H1 (cell line): Measurements from ENCODE around the gene KLF9. TPM values are rescaled to one million over a fixed set of nuclear protein-coding genes. Genes with fewer than 3 reads are reported as not detected.

Experiments
- CTCF ChIA-PET: fragments of 300-600 bp; sonication (Branson Sonifier 250); formaldehyde crosslinking; loops from one replicate; lab custom pipeline; 2021; ENCODE audit not compliant: partially characterized antibody; lab: Charles Lee
- POLR2A ChIA-PET: fragments of 300-600 bp; sonication (Branson Sonifier 250); formaldehyde crosslinking; loops from one replicate; lab custom pipeline; 2021; ENCODE audit warnings: inconsistent platforms; ENCODE audit not compliant: partially characterized antibody; lab: Charles Lee
- DNase-seq, 2 experiments: peaks; one replicate each; pipeline versions ENCODE4 v3.0.0 to v3.0.0-alpha.2; 2010 to 2022; ENCODE audit warnings: low spot score in 2 of 2, low read depth in 1 of 2, mixed read lengths in 1 of 2
- FAIRE-seq: peaks from 2 replicates; lab custom pipeline; 2011; peaks lifted over from hg19 to GRCh38; lab: Jason Lieb, UNC
- H2AFZ ChIP-seq: 2 replicates; pipeline ENCODE4 v1.8.1; 2012; ENCODE audit warnings: low read length, inconsistent platforms
- H2AK5ac ChIP-seq: 2 replicates; pipeline ENCODE4 v1.6.1; 2013; ENCODE audit warnings: low read depth, low read length
- H2BK120ac ChIP-seq: replicated peaks from 2 replicates; pipeline ENCODE3; 2013; ENCODE audit warnings: low read depth, low read length, inconsistent platforms
- H2BK12ac ChIP-seq: 2 replicates; pipeline ENCODE4 v1.6.1; 2013; ENCODE audit warnings: low read depth, low read length
- H2BK15ac ChIP-seq: 2 replicates; pipeline ENCODE4 v1.6.1; 2013; ENCODE audit warnings: low read length
- H2BK20ac ChIP-seq: 2 replicates; pipeline ENCODE4 v1.6.1; 2013; ENCODE audit warnings: low read length
- H2BK5ac ChIP-seq: 2 replicates; pipeline ENCODE4 v1.6.1; 2013; ENCODE audit warnings: low read depth, low read length
- H3K14ac ChIP-seq: 2 replicates; pipeline ENCODE4 v1.6.1; 2013; ENCODE audit warnings: inconsistent platforms; ENCODE audit not compliant: insufficient read length
- H3K18ac ChIP-seq: 2 replicates; pipeline ENCODE4 v1.6.1; 2013; ENCODE audit warnings: low read length; ENCODE audit errors: extremely low read depth
- H3K23ac ChIP-seq: 2 replicates; pipeline ENCODE4 v1.6.1; 2013; ENCODE audit warnings: inconsistent platforms; ENCODE audit not compliant: insufficient read length
- H3K23me2 ChIP-seq: 2 replicates; pipeline ENCODE4 v1.6.1; 2013; ENCODE audit warnings: low read depth, low read length
- H3K27ac ChIP-seq: 2 replicates; pipeline ENCODE4 v1.6.1; 2011; ENCODE audit warnings: low read depth, low read length, inconsistent platforms
- H3K27me3 ChIP-seq, 4 experiments: replicated peaks in 1 of 4; 1 replicate in 1 of 4; 2 replicates in 3 of 4; pipeline versions ENCODE4 v1.6.1 to v1.8.1; 2011 to 2013; ENCODE audit warnings: low read length in 3 of 4, mild to moderate bottlenecking in 3 of 4, inconsistent platforms in 2 of 4, mixed read lengths in 2 of 4, moderate library complexity in 1 of 4; ENCODE audit not compliant: control insufficient read depth in 3 of 4, insufficient read depth in 3 of 4; ENCODE audit errors: extremely low read depth in 1 of 4
- H3K36me3 ChIP-seq, 4 experiments: 2 replicates each; pipeline versions ENCODE4 v1.6.1 to v1.8.1; 2011 to 2013; ENCODE audit warnings: mild to moderate bottlenecking in 4 of 4, low read length in 3 of 4, moderate library complexity in 2 of 4, control low read depth in 1 of 4, inconsistent platforms in 1 of 4; ENCODE audit not compliant: insufficient read depth in 4 of 4, control insufficient read depth in 2 of 4
- H3K4ac ChIP-seq: replicated peaks from 2 replicates; pipeline ENCODE3; 2013; ENCODE audit warnings: low read length, low read depth, mixed read lengths, inconsistent platforms; ENCODE audit not compliant: insufficient read length
- H3K4me1 ChIP-seq, 4 experiments: replicated peaks in 1 of 4; 1 replicate in 1 of 4; 2 replicates in 3 of 4; pipeline versions ENCODE4 v1.6.1 to v1.8.1; 2011 to 2013; ENCODE audit warnings: low read length in 3 of 4, inconsistent platforms in 2 of 4, mixed read lengths in 1 of 4; ENCODE audit not compliant: insufficient read depth in 4 of 4, control insufficient read depth in 3 of 4
- H3K4me2 ChIP-seq, 2 experiments: 2 replicates each; pipeline versions ENCODE4 v1.6.1 to v1.8.1; 2011 to 2013; ENCODE audit warnings: low read depth in 2 of 2, low read length in 2 of 2, control low read depth in 1 of 2, inconsistent platforms in 1 of 2, mild to moderate bottlenecking in 1 of 2; ENCODE audit not compliant: insufficient read depth in 1 of 2
- H3K4me3 ChIP-seq, 4 experiments: fragments of 200-600, 300-600 bp in 1 of 4; sonication (generic), shearing (Covaris generic), sonication (Bioruptor Twin) in 1 of 4; 2 replicates each; pipeline versions ENCODE4 v1.5.1 to v1.8.1; 2011 to 2016; ENCODE audit warnings: low read length in 4 of 4, low read depth in 3 of 4, control low read depth in 2 of 4, inconsistent platforms in 2 of 4, mild to moderate bottlenecking in 2 of 4, mixed read lengths in 1 of 4, moderate library complexity in 1 of 4; ENCODE audit not compliant: insufficient read depth in 2 of 4; ENCODE audit errors: extremely low read depth in 1 of 4
- H3K56ac ChIP-seq: replicated peaks from 2 replicates; pipeline ENCODE3; 2013; ENCODE audit warnings: low read depth, mild to moderate bottlenecking, mixed read lengths, low read length, inconsistent platforms; ENCODE audit not compliant: insufficient read length
- H3K79me1 ChIP-seq: 2 replicates; pipeline ENCODE4 v1.6.1; 2013; ENCODE audit warnings: low read depth, low read length, control low read depth
- H3K79me2 ChIP-seq, 2 experiments: 2 replicates each; pipeline versions ENCODE4 v1.6.1 to v1.8.1; 2012 to 2013; ENCODE audit warnings: low read length in 2 of 2, mild to moderate bottlenecking in 2 of 2, inconsistent platforms in 1 of 2; ENCODE audit not compliant: insufficient read depth in 2 of 2, control insufficient read depth in 1 of 2
- H3K9ac ChIP-seq, 4 experiments: replicated peaks in 1 of 4; 1 replicate in 1 of 4; 2 replicates in 3 of 4; pipeline versions ENCODE4 v1.6.1 to v1.8.1; 2011 to 2013; ENCODE audit warnings: low read depth in 3 of 4, low read length in 3 of 4, control low read depth in 2 of 4, mild to moderate bottlenecking in 2 of 4, moderate library complexity in 2 of 4, inconsistent platforms in 1 of 4; ENCODE audit errors: extremely low read depth in 1 of 4
- H3K9me3 ChIP-seq, 2 experiments: 2 replicates each; pipeline versions ENCODE4 v1.6.1 to v1.8.1; 2012 to 2013; ENCODE audit warnings: mild to moderate bottlenecking in 2 of 2, moderate library complexity in 2 of 2, control low read depth in 1 of 2, inconsistent platforms in 1 of 2, low read depth in 1 of 2, low read length in 1 of 2, mixed read lengths in 1 of 2; ENCODE audit not compliant: insufficient read depth in 2 of 2
- H4K20me1 ChIP-seq, 2 experiments: replicated peaks in 1 of 2; 2 replicates each; pipeline versions ENCODE3 to v1.8.1; 2011 to 2013; ENCODE audit warnings: inconsistent platforms in 2 of 2, low read length in 2 of 2, mild to moderate bottlenecking in 1 of 2; ENCODE audit not compliant: insufficient read depth in 2 of 2, control insufficient read depth in 1 of 2
- H4K5ac ChIP-seq: 2 replicates; pipeline ENCODE4 v1.6.1; 2013; ENCODE audit warnings: low read length, low read depth, mixed read lengths, inconsistent platforms; ENCODE audit not compliant: insufficient read length
- H4K8ac ChIP-seq: 2 replicates; pipeline ENCODE4 v1.8.0; 2013; ENCODE audit warnings: mild to moderate bottlenecking, moderate library complexity, low read length, inconsistent platforms; ENCODE audit not compliant: insufficient read depth; ENCODE audit errors: extremely low read depth
- H4K91ac ChIP-seq: replicated peaks from 2 replicates; pipeline ENCODE3; 2013; ENCODE audit warnings: low read length, mixed read lengths, inconsistent platforms; ENCODE audit not compliant: insufficient read length
- NRF1 ChIP-seq: IDR thresholded peaks from 2 replicates; pipeline ENCODE4 v1.6.1; 2011; ENCODE audit warnings: mild to moderate bottlenecking, low read depth, low read length, improper control_type of control experiment
- WGBS, 2 experiments: shearing (Covaris generic) in 1 of 2; methylation state at CpG; one replicate each; pipeline versions ENCODE4 v1.1.6 to v1.1.7; 2013 to 2015; ENCODE audit warnings: low lambda C conversion rate in 2 of 2, mixed read lengths in 2 of 2, inconsistent platforms in 1 of 2, low coverage in 1 of 2, missing lambda C conversion rate in 1 of 2; ENCODE audit not compliant: insufficient replicate concordance in 2 of 2, insufficient coverage in 1 of 2, insufficient read length in 1 of 2; ENCODE audit errors: extremely low coverage in 1 of 2, missing lambda C conversion rate in 1 of 2; 5-methylcytosine and 5-hydroxymethylcytosine counted together
- polyA plus RNA-seq, 7 experiments: library from polyadenylated mRNA; depleted of rRNA in 3 of 7; stranded (reverse) in 5 of 7; unstranded in 2 of 7; fragments of >200 nt in 5 of 7; fragments of 200-250 nt in 2 of 7; gene quantifications; 1 replicate in 5 of 7; 2 replicates in 1 of 7; 4 replicates in 1 of 7; pipeline versions ENCODE4 v1.2.1 to v1.2.3, GENCODE V29; 2011 to 2013; ENCODE audit warnings: missing spikeins in 2 of 7, mixed read lengths in 2 of 7
- total RNA-seq: library from RNA; stranded (reverse); fragmentation: NEBNext Ultra II Directional; extraction: Animal tissue kit (Norgen Biotek cat#: 25700); gene quantifications from 2 replicates; pipeline ENCODE4 v1.2.1, GENCODE V29; 2021
- TF ChIP-seq, protein P1 (sequence below): IDR thresholded peaks from 2 replicates; pipeline ENCODE4 v1.6.1; 2012; ENCODE audit warnings: low read length, inconsistent platforms

The KLF9 gene
- total and polyA plus RNA-seq, 2 of the 8 experiments (the other 6 are each of a cell fraction or from before 2014, with no cell fraction given), result 0.47 to 0.82 TPM

DNA sequence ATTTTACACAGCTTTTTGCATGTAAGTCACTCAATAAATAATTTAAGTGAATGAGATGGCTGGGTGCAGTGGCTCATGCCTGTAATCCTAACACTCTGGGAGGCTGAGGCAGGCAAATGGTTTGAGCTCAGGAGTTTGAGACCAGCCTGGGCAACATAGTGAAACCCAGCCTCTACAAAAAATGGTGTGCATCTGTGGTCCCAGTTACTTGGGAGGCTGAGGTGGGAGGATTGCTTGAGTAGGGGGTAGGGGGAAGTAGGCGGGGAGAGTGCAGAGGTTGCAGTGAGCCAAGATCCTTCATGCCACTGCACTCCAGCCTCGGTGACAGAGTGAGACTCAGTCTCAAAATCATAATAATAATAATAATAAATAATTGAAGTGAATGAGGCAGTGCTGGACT, 10.2 kb downstream of the KLF9 start:
- Histone ChIP-seq H3K27ac (no peak overlapping the region), H3K4me1 (peaks cover 4 to 11% (median 6%) of the 10 kb centered on the region in 4 experiments; a peak in 4 of 7 replicates), H3K36me3 (no peaks in the 10 kb centered on the region), H2BK120ac (no peak overlapping the region), H2BK12ac (no peak overlapping the region), H2BK15ac (no peak overlapping the region), H3K23me2 (no peaks in the 10 kb centered on the region), H2BK20ac (no peak overlapping the region), H3K56ac (no peak overlapping the region), H3K4me3 (no peak overlapping the region), H3K23ac (no peak overlapping the region), H3K18ac (no peak overlapping the region), H3K4me2 (no peak overlapping the region), H2BK5ac (no peak overlapping the region), H3K9ac (no peak overlapping the region), H4K20me1 (peaks cover 0 to 1% of the 10 kb centered on the region in 2 experiments), H4K5ac (no peak overlapping the region), H3K79me1 (no peaks in the 10 kb centered on the region), H3K9me3 (no peaks in the 10 kb centered on the region), H4K8ac (no peak overlapping the region), H4K91ac (no peak overlapping the region), H3K79me2 (no peaks in the 10 kb centered on the region), H3K27me3 (no peaks in the 10 kb centered on the region), H2AFZ (no peak overlapping the region), H2AK5ac (no peak overlapping the region), H3K4ac (no peak overlapping the region), H3K14ac (no peak overlapping the region)
- ChIA-PET CTCF (interaction anchor here (1.0 to 2.4 kb wide), 3 partner anchors 11 to 14 kb away, joined by 3 to 9 read pairs (median 4); no protein-coding TSS in a partner anchor), POLR2A (no interaction called here)
- DNase-seq (no peak), FAIRE-seq (no peak)
- 92% methylated on average over 2 of the region's 2 CpGs; no CpG with 5 or more reads in 1 of the 2 experiments for WGBS, 2 experiments
- TF ChIP-seq, protein P1, sequence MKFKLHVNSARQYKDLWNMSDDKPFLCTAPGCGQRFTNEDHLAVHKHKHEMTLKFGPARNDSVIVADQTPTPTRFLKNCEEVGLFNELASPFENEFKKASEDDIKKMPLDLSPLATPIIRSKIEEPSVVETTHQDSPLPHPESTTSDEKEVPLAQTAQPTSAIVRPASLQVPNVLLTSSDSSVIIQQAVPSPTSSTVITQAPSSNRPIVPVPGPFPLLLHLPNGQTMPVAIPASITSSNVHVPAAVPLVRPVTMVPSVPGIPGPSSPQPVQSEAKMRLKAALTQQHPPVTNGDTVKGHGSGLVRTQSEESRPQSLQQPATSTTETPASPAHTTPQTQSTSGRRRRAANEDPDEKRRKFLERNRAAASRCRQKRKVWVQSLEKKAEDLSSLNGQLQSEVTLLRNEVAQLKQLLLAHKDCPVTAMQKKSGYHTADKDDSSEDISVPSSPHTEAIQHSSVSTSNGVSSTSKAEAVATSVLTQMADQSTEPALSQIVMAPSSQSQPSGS, result no peak
- no peak for TF ChIP-seq NRF1
